BE2C (cell line): ENCODE data around the gene LYPLA2.
"Not testable (repeated sequence)": the region's sequence is repeated elsewhere in the genome, so short reads cannot be mapped to it uniquely, and the experiment has no call there.

ENCODE experiments used
- DNase-seq: peaks from one replicate; pipeline ENCODE4 v3.0.0-alpha.2; 2020
- H3K27me3 ChIP-seq: fragments of 250-450 bp; sonication (Bioruptor Pico); 2 replicates; pipeline ENCODE4 v1.5.1; 2020; ENCODE audit warnings: mild to moderate bottlenecking
- H3K36me3 ChIP-seq: fragments of 250-450 bp; sonication (Bioruptor Pico); 2 replicates; pipeline ENCODE4 v1.5.1; 2020; ENCODE audit warnings: mild to moderate bottlenecking
- H3K4me1 ChIP-seq: fragments of 250-450 bp; sonication (Bioruptor Pico); 2 replicates; pipeline ENCODE4 v1.5.1; 2020
- H3K4me3 ChIP-seq: 2 replicates; pipeline ENCODE4 v1.5.1; 2011; ENCODE audit warnings: low read depth, low read length
- H3K9me3 ChIP-seq: fragments of 250-450 bp; sonication (Bioruptor Pico); 2 replicates; pipeline ENCODE4 v1.5.1; 2020
- TF ChIP-seq, protein P1 (sequence below): IDR thresholded peaks from 2 replicates; pipeline ENCODE4 v1.5.1; 2012; ENCODE audit warnings: mild to moderate bottlenecking, low read depth, low read length

LYPLA2 gene

DNA sequence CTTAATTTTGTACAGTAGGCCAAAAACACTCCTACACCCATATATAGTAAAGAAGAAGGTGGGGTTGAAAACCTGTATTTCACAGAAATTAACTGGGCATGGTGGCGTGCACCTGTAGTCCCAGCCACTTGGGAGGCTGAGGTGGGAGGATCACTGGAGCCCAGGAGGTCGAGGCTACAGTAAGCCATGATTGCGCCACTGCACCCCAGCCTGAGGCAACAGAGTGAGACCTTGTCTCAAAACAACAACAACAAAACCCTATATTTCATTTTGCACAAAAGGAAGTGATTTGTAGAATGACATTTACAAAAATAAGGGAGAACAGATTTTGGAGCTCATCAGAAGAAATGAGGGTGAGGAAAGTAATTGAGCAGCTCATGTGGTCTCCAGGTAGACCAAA lies 2.2 kb upstream of the LYPLA2 start:
- H3K27me3 ChIP-seq: no peaks in the 10 kb centered on the region
- peaks cover 7% of the 10 kb centered on the region for H3K36me3 ChIP-seq
- no peaks in the 10 kb centered on the region for H3K4me1 ChIP-seq
- no peaks in the 10 kb centered on the region for H3K9me3 ChIP-seq
- DNase-seq: no peak
- H3K4me3 ChIP-seq: no peak overlapping the region
- TF ChIP-seq, protein P1, sequence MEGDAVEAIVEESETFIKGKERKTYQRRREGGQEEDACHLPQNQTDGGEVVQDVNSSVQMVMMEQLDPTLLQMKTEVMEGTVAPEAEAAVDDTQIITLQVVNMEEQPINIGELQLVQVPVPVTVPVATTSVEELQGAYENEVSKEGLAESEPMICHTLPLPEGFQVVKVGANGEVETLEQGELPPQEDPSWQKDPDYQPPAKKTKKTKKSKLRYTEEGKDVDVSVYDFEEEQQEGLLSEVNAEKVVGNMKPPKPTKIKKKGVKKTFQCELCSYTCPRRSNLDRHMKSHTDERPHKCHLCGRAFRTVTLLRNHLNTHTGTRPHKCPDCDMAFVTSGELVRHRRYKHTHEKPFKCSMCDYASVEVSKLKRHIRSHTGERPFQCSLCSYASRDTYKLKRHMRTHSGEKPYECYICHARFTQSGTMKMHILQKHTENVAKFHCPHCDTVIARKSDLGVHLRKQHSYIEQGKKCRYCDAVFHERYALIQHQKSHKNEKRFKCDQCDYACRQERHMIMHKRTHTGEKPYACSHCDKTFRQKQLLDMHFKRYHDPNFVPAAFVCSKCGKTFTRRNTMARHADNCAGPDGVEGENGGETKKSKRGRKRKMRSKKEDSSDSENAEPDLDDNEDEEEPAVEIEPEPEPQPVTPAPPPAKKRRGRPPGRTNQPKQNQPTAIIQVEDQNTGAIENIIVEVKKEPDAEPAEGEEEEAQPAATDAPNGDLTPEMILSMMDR: no peak

DNA sequence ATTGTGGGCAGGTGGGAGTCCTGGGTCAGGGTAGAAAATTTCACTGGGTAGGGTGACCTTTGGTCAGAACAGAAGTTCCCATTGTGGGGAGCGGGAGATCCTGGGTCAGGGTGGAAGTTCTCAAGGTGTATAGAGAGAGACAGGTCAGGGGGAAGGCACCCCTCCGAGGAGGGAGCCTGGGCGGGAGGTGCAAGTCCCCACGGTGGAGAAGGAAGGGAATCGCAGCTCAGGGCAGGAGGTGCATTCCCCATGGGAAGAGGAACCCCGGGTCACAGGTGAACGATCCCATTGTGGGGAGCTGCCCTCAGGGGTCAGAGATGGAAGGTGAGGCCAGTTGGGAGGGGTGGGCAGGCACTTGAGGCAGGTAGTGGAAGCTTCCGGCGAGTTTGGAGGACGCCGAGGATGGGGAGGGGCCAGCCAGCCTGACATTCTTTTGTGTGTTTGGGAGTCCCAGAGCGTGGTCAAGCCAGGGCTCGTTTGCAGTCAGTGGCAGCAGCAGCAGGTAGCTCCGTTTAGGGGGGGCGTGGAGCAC lies 637 bp downstream of the LYPLA2 start:
- peak overlapping the region; percentile 82 for H3K4me3 ChIP-seq
- no peaks in the 10 kb centered on the region for H3K9me3 ChIP-seq
- no peaks in the 10 kb centered on the region for H3K27me3 ChIP-seq
- H3K4me1 ChIP-seq: no peaks in the 10 kb centered on the region
- TF ChIP-seq, protein P1: no peak
- peaks cover 3% of the 10 kb centered on the region; the same call in 1 of the 2 replicates for H3K36me3 ChIP-seq
- no peak for DNase-seq

DNA sequence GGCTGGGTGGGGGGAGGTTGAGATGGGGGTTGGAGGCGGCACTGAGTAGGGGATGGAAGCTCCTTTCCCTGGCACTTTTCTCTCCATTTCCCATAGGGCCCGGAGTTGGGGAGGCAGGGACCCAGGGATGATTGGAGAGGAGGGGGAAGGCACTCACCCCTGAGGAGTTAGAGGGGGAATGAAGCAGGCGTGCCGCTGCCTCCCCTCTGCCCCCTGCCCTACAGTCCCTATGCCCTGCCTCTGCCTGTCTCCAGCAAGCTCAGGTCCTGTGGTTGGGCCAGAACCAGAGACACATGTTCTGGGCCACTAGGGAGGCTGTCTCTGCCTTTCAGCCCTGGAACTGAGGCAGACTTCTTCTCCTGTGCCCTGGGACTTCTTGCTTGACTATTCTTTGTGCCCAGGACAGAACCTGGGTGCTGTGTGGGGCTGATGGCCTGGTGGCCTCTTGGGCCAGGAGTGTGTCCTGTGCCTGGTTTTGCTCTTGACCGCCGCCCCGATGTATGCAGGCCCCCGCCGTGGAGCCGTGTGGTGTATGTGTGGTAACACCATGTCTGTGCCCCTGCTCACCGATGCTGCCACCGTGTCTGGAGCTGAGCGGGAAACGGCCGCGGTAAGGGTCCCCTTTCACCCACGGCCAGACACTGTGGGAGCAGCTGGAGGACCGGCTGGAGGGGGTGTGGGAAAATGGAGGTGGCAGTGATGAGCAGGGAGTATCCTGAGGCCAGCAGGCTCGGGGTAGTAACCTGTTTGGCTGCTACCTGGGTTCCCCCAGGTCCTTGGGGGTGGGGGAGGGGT lies 1.4 kb downstream of the LYPLA2 start:
- Histone ChIP-seq H3K36me3 (no peaks in the 10 kb centered on the region; the same call in 1 of the 2 replicates), H3K9me3 (no peaks in the 10 kb centered on the region), H3K27me3 (no peaks in the 10 kb centered on the region), H3K4me1 (no peaks in the 10 kb centered on the region), H3K4me3 (peak overlapping the region; percentile 82)
- TF ChIP-seq, protein P1: no peak
- no peak for DNase-seq

DNA sequence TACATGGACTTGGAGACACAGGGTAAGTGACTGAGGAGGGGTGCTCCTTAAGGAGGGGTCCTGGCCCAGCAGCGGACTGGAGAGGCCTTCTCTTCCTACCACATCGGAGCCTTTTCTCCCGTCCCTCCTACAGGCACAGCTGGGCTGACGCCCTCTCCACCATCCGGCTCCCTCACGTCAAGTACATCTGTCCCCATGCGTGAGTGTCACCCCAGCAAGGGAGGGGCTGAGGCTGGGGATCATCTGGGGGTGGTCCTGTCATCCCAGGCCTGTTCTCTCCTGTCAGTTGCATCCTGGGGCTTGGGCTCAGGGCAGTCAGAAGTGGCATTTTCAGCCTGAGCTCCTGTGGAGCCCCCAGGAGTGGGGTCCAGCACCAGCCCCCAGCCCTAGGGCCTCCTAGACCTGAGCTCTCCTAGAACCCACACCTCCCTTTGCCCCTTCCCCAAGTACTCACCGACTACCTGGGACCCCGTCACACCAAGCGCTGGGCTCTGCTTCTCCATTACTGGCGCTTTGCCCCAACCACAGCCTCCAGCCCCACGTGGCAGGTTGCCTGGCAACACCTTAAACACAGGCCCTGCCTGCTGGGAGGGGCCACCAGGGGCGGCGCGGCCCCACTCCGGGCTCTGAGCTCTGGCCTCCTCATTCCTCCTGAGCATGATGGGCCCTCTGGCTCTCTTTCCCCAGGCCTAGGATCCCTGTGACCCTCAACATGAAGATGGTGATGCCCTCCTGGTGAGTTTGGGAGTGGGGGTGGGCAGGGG lies 2.3 kb downstream of the LYPLA2 start:
- TF ChIP-seq, protein P1: no peak
- DNase-seq: peak; percentile 42
- Histone ChIP-seq H3K27me3 (no peaks in the 10 kb centered on the region), H3K36me3 (no peaks in the 10 kb centered on the region), H3K4me3 (no peak overlapping the region), H3K4me1 (no peaks in the 10 kb centered on the region), H3K9me3 (no peaks in the 10 kb centered on the region)

DNA sequence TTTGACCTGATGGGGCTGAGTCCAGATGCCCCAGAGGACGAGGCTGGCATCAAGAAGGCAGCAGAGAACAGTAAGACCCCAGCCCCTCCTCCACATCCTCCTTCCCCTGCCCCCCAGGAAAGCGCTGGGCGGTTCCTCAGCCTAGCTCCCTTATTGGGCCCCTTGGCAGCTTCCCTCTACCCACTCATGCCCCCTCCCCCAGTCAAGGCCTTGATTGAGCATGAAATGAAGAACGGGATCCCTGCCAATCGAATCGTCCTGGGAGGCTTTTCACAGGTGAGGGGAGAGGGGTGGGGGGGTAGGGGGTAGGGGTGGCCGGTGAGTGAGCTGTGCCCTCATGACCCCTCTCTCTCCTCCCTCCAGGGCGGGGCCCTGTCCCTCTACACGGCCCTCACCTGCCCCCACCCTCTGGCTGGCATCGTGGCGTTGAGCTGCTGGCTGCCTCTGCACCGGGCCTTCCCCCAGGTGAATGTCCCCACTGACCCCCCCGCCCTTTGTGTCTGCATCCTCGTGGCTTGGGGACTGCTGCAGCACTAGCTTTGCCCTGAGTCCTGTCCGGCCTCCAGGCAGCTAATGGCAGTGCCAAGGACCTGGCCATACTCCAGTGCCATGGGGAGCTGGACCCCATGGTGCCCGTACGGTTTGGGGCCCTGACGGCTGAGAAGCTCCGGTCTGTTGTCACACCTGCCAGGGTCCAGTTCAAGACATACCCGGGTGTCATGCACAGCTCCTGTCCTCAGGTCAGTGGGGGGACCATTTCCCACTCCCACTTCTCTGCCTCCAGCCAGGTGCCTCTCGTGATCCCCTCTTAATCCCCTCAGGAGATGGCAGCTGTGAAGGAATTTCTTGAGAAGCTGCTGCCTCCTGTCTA lies 3.2 kb downstream of the LYPLA2 start:
- no peak overlapping the region for H3K4me3 ChIP-seq
- no peaks in the 10 kb centered on the region for H3K9me3 ChIP-seq
- H3K36me3 ChIP-seq: no peaks in the 10 kb centered on the region
- DNase-seq: no peak
- TF ChIP-seq, protein P1: no peak
- H3K27me3 ChIP-seq: no peaks in the 10 kb centered on the region
- H3K4me1 ChIP-seq: no peaks in the 10 kb centered on the region

DNA sequence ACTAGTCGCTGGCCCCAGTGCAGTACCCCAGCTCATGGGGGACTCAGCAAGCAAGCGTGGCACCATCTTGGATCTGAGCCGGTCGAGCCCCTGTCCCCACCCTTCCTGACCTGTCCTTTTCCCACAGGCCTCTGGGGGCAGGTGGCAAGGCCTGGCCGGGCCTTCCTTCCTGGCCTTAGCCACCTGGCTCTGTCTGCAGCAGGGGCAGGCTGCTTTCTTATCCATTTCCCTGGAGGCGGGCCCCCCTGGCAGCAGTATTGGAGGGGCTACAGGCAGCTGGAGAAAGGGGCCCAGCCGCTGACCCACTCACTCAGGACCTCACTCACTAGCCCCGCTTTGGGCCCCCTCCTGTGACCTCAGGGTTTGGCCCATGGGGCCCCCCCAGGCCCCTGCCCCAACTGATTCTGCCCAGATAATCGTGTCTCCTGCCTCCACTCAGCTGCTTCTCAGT lies 3.8 kb downstream of the LYPLA2 start:
- not testable (repeated sequence) for H3K4me3 ChIP-seq, H3K27me3 ChIP-seq, DNase-seq, H3K36me3 ChIP-seq, H3K4me1 ChIP-seq, H3K9me3 ChIP-seq
